Activated effector memory CD4-positive, alpha-beta T cell treated with Interleukin-2 at 50 U/mL for 16 hours (primary cell): ENCODE data around the gene IFNA10.
"Not testable (repeated sequence)": the region's sequence is repeated elsewhere in the genome, so short reads cannot be mapped to it uniquely, and the experiment has no call there.

Experiments used
- DNase-seq: peaks from one replicate; pipeline ENCODE4 v3.0.0-alpha.2; 2020

Gene IFNA10

GRCh38 chr9:21207043-21207442 is at the start of gene IFNA10:
Gene IFNA10, minus strand, starts transcription at chr9:21207143. Its CDS starts 46 bp downstream, at chr9:21207097.
- not testable (repeated sequence) for DNase-seq

DNA sequence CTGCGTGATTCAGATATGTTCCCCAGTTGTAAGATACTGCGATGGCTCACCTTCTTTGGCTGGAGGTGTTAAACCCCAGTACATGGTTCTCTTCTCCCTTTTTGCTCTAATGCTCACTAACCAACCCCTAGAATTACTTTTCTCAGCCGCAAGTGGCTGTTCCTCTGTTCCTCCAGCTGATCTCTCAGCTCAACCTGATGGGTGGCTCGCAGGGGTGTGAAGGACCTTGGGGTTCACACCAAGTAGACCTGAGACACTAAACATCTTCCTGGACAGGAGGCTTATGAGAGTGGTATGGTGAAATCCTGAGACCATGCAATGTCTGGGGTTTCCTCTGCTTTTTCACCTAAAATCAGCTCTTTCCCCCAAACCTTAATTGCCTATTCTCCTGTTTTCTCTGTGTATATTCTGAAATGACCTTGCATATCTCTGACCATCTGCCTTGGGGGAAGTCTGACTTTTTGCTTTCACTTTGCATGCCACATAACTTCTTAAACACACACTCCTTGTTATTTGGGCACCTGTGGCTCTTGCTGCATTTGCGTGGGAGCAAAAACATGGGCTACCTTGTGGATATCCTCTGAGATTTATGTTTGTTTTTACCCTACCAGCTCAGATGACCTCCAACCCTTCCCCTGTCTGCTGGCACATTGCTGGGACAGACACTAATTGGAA is 48.7 kb upstream of the IFNA10 start:
- DNase-seq: no peak

DNA sequence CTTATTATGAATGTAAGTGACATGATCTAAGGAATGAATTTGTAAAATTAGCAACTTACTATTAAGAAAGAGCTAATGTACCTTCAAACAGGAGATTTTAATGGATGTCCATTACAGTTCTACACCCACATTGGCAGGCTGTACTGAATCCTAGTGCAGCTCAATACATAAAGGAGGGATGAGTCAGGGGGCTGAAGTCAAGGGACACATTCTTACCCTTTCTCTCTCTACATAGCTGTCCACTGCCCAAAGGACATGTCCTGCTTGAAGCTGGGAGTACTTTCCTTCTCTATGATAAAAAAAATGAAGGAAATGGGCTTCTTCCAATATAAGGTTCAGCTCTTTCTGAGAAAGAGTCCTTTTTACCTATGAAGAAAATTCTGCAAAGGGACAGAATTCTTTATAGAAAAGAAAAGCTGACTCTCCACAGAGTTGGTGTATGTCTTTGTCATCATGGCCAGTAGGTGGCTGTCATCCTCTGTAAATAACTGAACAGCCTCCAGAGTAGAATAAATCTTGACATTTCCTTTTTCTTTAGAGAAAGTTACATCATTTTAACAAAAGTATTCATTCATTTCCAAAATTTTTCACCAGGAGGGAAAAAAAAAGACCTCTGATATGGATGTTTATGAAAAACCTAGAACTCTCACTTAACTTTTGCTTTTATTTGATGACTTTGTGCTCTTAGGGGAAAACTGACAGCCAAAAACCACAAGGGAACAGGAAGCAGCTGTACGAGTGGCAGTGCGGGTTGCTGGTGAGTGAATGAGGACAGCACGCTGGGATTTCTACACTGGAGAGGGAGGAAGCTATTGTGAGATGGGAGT is 46.0 kb upstream of the IFNA10 start:
- no peak for DNase-seq

GRCh38 chr9:21251638-21252037 is 44.7 kb upstream of the IFNA10 start:
- DNase-seq: no peak

DNA sequence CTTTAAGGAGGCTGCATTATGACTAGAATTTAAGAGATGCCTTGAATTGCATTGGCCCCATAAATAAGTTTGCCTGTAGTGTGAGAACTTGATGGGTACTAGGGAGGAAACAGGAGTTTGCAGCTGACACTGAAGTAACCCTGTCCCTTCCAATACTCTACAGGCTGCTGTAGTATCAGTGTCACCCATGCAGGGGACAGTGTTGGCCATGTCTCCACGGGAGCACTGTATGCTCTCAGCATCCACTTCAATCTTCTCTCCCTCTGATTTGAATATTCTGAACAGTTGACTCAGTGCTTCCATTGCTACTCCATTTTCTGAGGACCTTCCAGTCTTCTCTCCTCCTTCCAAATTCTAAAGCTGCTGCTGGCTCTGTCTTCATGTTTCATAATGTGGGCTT is 44.2 kb upstream of the IFNA10 start:
- DNase-seq: no peak

DNA sequence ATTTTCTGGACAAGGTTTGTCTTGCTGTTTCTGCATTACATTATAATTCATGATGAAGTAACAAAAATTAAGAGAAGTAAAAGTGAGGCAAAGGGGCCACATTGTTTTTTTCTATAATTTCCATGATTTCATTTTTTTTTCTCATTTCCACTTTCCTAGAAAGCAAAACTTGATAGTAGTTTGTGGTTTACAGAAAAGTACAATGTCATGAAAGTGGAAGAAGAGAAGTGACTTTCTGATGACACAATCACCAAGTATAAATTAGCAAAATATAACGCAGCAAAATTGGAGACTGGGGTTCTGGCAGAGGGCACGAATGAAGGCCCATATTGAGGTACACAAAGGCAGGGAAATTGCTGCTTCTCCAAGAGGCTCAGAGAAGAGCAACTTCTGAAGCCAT is 37.9 kb upstream of the IFNA10 start:
- no peak for DNase-seq

GRCh38 chr9:21239911-21240310 is 33.0 kb upstream of the IFNA10 start, which contains the start of gene IFNA14:
Gene IFNA14, minus strand, starts transcription at chr9:21240005. Its CDS starts 70 bp downstream, at chr9:21239935.
- no peak for DNase-seq

- DNase-seq: not testable (repeated sequence)
Measured at GRCh38 chr9:21236360-21236714, 29.4 kb upstream of the IFNA10 start.

GRCh38 chr9:21235468-21236359 is 28.8 kb upstream of the IFNA10 start:
- DNase-seq: not testable (repeated sequence)

DNA sequence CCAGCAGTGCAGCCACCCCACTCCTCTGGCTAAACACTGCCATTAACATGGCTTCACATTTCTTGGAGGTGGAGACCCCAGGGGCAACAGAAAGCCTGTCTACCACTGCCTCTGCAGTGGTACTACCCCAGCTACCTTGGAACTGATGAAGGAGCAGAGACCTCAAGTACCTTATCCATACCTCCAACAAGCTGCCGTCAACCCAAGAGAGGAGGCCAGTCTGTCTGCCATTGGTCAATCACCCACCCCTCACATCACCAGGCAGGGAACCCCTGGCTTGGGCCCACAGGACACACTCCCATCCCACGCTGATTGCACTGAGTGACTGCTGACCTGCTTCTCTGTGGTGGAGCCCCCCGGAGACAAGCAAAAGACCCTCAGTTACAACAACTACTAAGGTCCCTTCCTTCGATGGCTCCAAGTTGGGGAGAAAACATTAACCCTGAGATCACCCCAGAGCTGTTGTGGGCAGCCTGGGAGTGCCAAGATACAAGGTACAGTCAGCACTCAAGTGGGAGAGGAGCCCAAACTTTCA is 27.3 kb upstream of the IFNA10 start:
- no peak for DNase-seq

GRCh38 chr9:21233258-21233657 is 26.3 kb upstream of the IFNA10 start:
- no peak for DNase-seq

DNA sequence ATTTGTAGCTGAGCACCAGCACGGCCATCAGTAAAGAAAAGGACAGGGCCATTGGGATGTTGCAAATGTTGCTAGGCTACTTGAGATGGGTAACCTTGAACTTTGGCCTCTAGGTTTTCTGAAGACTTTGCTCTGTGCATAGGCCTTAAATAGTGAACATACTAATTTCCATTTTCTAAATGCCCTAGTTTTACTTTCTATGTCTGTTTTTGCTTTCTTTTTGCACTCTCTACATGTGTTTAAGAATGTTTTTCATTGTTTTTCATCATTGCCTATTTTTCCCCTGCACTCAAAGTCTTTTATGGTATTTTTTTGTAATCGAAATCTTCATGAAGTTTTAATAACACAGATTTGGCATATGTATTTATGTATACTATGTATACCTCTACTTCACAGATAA is 21.2 kb upstream of the IFNA10 start, which contains the start of gene IFNA17:
Gene IFNA17 (minus strand): TSS at position 101 of the 400 bp plus-strand sequence. CDS start 49 bp downstream, at position 52.
- no peak for DNase-seq

GRCh38 chr9:21217211-21217610 is 10.3 kb upstream of the IFNA10 start, which contains the start of gene IFNA16:
Gene IFNA16, minus strand, starts transcription at chr9:21217311. Its CDS starts 6 bp downstream, at chr9:21217305.
- not testable (repeated sequence) for DNase-seq

GRCh38 chr9:21213411-21214326 is 6.7 kb upstream of the IFNA10 start:
- not testable (repeated sequence) for DNase-seq

DNA sequence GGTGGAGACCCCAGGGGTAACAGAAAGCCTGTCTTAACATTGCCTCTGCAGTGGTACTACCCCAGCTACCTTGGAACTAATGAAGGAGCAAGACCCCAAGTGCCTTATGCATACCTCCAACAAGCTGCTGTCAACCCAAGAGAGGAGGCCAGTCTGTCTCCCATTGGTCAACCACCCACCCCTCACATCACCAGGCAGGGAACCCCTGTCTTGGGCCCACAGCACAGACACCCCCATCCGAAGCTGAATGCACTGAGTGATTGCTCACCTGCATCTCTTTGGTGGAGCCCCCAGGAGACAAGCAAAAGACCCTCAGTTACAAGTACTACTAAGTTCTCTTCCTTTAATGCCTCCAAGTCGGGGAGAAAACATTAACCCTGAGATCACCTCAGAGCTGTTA is 5.2 kb upstream of the IFNA10 start:
- not testable (repeated sequence) for DNase-seq

- DNase-seq: not testable (repeated sequence)
Measured at GRCh38 chr9:21210782-21211181, 3.8 kb upstream of the IFNA10 start.

DNA sequence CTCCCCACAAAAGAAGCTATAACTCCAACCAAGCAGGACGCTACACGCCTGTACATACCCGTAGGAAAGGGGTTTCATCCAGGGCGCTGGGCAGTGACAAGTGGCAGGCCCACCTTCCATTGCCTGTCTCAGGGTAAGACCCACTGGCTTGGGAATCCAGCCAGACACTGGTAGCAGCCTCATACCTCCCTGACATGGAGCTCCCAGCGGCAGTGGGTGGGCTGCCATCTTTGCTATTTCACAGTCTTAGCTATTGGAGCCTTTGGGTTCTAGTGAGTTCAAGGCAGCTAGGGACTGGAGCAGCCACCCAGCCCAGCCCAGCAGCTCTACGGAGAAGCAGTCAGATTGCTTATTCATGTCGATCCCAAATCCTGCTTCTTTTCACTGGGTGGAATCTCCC is 3.4 kb upstream of the IFNA10 start:
- no peak for DNase-seq

DNA sequence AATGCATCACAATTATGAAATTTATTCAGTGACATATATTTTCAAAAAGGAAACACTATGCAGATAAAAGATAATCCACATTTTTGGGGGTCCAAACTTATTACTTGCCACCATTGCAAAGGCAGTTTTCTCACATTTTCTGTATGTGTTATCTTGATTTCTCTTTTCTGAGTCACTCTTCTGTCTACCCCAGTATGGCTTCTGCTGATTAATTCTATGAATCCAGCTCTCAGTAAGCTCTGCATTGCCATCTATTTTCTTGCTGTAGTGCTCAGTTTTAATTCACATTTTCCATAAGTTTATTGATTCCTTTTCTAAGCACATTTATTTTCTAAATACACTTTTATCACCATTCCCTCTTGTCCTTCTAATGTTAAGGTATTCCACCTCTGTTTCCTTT is 1.7 kb downstream of the IFNA10 start:
- no peak for DNase-seq

GRCh38 chr9:21202105-21202504 is 4.8 kb downstream of the IFNA10 start, which contains the start of gene IFNA7:
Gene IFNA7, minus strand, starts transcription at chr9:21202205. Its CDS starts 40 bp downstream, at chr9:21202165.
- DNase-seq: not testable (repeated sequence)

GRCh38 chr9:21194867-21195776 is 11.8 kb downstream of the IFNA10 start:
- DNase-seq: peak; percentile 13
